Measurements from ENCODE around the gene TOM1L2.

The TOM1L2 gene

DNA sequence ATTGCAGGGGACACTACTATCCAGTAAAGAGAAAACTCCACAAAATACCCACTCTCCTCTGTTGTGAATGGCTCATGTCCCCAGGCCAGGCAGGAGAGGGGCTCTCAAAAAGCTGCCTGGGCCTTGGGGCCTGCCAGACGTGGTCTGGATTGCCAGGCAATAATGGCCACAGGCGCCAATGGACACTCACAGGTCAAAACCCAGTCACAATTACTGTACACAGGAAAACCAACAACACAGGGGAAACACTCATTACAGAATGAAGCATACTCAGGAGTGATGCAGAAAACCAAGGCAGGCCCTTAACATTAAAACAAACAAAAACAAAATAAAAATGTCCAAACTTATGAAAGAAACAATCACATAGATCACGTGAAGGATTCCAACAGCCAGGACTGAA, 100.3 kb downstream of the TOM1L2 start:
- no peak for DNase-seq

- no peak for DNase-seq
Measured at GRCh38 chr17:17870247-17870646, 102.0 kb downstream of the TOM1L2 start.

DNA sequence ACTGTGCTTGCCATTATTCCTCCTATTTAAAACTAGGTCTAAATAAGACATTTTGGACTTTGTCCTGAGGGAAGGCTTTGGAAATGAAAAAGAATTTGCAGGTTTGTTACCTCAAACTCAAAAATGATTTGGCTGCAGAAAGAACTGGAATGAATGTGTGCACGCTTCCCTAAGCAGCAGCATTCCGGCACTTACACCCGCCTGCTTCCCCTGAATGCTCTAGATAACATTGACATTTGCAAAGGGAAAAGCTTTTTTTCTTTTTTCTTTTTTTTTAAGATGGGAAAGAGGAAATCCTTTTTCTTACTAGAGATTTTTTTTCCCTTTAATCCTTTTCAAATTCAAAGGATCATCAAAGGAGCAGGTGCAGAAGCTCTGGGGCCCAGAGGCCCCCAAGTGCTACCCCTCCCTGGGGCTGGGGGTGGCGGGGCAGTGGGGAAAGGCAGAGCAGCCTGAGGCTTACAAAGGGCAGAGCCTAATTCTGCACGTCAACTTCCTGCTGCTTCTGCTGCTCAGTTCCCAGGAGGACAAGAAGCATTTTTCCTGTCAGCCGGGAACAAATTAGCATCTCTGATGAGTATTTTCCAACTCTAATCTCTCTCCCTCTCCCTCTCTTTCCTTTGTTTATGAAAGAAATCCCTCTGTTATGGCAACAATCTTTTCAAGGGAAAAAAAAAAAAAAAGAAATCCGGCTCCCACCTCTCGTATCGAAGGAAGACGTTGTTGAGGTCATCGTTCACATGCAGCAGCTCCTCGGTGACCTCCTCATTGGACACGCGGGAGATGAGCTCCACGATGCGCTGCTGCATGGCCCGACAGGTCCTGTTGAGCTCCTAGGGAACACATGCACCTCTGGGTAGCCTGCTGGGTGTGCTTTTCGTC, 103.3 kb downstream of the TOM1L2 start:
- no peak for DNase-seq

GRCh38 chr17:17866897-17867296, 105.3 kb downstream of the TOM1L2 start:
- DNase-seq: no peak

DNA sequence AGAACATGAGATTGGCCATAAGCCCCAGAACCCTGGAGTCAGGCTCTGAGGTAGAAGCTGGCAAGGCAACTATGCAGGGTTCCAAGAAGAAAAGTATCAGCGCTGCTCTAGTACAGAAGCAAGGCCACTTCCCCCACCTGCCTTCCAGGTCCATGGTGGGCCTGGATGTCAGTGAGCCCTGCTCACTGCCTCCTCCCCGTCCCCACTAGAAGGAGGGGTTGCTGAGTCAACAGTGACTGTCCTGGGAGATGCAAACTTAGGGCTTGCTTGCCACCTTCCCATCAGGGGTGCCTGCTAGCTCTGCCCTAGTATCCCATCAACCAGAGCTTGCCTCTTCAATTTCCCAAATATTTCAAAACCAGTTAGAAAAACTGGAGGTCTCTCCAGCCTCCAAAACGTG, 105.8 kb downstream of the TOM1L2 start:
- DNase-seq: no peak

- no peak for DNase-seq
Measured at GRCh38 chr17:17865035-17865434, 107.2 kb downstream of the TOM1L2 start.

GRCh38 chr17:17860766-17861107, 111.5 kb downstream of the TOM1L2 start:
- no peak for DNase-seq

DNA sequence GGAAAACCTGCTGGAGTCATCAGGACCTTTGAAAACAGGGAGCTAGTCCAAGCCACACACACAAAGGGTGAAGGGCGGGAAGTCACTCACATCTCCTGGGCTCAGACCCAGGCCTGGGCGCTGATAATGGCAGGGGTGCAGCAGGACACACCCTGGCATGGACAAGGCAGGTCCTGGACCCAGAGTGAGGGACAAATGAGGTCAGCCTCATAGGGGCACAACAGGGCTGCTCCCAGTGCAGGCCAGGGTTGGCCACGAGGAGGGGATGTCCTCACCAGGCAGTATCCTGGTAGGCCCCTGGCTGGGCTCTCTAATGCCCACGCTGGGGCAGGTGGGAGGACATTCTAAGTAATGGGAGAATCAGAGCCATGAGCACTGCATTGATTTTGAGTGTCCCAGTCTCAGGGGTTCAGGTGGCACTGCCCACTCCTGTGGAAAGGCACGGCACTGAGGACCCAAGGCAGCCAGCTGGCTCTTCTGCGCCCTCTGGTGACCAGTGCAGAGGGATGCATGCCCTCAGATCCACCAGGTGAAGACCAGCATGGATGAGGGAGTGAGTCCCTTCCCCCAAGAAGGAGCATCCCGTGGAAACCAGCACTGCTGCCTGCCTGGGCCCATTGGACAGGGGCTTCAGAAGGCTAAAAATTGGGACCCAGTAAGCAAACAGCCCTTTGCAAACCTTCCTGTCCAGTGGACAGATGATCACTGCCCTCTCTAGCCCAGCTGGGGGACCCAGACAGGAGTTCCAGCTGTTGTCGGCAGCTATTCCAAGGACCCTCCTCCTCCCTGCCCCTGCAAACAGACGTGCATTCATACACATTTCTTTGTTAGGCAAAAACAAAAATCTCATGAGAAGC, 112.1 kb downstream of the TOM1L2 start:
- peak in 1 of 2 experiments; percentile 43 for DNase-seq

DNA sequence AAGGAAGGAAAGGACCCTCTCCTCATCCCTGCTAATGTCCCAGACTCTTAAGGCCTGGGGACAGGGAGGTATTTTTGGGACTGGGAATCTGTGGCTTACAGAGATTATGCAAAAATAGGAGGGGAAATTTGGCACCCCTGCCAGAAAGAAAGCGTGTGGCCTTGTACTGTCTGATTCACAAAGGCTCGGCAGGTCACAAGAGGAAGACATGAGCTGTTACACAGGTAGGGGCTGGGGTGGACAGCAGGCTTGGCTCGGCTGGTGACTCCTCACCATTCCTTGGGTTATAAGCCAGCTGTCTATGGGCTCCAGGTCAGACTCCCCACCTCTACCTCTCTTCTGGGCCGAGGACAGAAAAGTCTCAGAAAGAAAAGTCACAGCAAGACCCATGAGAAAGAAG, 114.7 kb downstream of the TOM1L2 start:
- no peak for DNase-seq

- no peak for DNase-seq
Measured at GRCh38 chr17:17856386-17856785, 115.8 kb downstream of the TOM1L2 start.

DNA sequence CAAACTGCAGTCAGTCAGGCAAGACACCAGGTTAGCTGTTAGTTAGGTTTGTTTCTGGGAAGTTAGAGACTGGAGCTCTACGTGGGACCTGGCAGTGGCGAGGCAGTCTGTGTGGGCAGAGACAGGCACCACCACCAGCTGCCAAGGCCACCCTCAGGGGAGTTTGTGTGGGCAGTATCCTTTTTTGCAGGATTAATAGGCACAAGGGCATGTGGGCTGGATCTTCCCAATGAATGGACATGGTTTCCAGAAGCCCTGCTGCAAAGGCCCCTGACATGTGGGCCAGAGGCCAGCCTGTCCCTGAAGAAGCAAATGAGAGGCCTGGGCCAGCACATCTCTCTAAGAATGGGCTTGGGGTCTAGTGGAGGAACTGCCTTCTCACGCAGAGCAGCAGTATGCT, 116.2 kb downstream of the TOM1L2 start:
- DNase-seq: no peak

DNA sequence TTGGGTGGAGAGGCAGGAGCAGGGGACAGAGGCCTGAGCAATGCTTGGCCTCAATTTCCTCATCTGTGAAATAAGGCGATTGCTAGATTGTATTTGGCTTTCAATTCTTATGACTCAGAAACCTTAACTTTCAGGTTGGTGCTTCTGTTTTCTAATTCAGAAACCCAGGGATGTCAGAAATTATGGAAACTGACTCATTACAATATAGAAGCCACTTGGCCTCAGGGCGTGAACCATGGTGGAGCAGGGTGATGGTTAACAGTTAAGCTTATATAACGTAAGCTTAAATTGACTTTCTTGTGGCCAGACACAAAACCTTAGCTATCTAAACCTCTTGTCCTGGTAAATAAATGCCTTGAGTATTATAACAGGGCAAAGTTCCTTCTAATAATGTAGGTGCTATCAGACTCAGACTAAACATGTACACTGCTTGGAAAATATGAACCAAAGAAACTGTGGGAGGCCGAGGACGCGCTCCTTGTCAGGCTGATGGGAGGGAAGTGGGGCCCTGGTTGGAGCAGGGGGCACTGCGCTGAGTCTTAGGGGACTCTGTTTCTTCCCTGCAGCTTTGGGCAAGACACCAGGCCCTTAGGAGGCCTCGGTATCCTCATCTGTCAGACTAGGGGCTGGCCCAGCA, 118.3 kb downstream of the TOM1L2 start:
- no peak for DNase-seq

DNA sequence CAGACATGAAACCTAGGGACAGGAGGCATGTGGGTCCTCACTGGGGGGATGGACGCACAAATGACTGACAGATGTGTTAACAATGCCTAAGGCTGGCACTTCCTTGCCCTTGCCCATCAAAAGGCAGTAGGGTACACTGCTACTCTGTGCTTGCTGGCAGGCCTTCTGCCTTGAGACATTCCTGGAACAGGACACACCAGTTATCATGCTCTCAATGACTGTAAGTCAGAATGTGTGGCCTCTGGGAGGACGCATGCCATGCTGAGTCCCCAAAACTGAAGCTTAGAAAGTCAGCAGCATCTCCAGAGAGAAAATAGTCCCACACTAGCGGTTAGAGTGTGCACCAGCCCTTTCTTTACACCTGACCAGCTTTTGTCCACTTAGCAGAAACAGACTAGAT, 119.3 kb downstream of the TOM1L2 start:
- no peak for DNase-seq

DNA sequence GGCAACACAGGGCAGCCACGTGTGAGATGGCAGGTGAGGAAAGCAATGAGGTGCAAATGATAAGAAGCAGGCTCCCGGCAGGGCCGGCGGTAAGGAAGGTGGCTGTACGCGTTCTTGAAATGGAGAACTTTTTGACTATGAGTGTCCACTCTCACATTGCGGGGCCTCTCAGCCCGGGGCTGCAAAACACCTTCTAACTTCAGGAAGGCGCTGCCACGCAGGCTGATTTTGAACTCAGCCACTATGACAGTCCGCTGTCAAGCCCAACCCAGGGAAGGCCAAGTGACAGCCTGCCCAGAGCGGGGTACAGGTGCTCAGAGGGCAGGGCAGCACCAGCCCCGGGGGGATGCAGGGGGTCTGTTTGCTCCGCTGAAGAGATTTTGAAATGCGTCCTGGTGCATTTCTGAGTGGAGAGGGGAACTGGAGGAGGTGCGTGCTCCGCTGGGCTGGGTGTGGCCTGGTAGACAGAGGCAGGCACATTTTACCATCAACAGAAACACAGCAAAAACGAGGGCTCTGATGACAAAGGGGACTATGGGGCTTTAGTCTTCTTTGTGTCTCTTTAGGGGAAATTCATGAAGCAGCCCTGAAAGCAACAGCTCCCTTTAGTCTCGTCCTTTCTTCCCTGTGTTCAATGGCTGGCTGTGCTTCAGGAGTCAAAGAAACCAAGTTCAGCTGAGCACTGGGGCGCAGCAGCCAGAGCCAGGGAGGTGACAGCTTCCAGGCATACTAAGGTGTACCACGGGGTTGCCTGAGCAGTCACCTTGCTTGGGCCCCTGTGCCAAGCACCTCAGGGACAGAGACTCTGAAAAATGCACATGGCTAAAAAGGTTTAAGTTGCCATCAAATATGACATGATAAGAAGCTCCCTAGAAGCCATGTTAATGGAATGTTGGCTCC, 120.8 kb downstream of the TOM1L2 start:
- DNase-seq: no peak

GRCh38 chr17:17849845-17850373, 122.3 kb downstream of the TOM1L2 start:
- no peak for DNase-seq

GRCh38 chr17:17849147-17849820, 122.9 kb downstream of the TOM1L2 start:
- no peak for DNase-seq

GRCh38 chr17:17848311-17849082, 123.7 kb downstream of the TOM1L2 start:
- DNase-seq: no peak

- DNase-seq: no peak
Measured at GRCh38 chr17:17847726-17848125, 124.5 kb downstream of the TOM1L2 start.

DNA sequence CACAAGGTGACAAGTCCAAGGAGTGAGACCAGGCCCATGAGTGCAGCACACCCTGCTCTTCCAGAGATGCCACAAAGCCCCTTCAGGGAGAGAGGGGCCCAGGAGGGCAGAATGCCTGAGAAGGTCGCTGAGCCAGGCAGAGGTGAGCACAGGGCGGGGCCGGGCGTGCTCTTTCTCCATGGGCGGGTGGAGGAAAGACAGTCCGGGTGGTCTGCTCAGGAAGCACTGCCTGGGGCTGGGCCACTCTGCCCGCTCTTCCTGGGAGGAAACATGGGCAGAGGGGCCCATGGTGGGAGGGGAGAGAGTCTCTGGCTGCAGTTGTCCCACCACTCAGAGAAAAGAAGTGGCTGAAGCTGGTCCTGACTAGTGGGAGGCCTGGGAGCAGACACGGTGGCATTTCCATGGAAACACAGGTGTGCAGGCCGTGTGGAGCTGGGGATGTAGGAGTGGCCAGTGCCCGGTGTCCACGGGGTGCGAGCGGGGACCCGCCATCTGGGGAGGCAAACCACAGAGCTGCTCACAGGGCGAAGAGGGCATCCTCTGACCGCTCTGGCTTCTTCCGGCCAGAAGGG, 125.0 kb downstream of the TOM1L2 start:
- DNase-seq: no peak

DNA sequence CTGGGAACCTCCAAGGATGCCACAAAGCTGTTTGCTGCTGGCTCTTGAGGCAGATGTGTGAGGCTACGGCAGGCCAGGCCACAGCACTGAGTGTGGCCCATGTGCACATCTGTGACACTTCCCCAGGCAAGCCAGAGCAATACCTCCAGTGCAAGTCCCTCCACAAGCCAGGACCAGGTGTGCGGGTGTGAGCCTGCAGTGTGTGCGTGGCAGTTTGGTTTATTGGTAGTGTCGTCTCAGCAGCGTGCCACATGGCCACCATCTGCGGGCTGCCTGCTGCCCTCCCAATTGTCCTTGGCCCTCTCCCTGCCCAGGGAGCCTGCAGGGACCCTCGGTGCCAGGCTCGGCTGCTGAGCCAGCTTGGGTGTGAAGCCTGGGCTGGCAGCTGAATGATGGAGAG, 125.6 kb downstream of the TOM1L2 start:
- DNase-seq: no peak
